Adipose tissue (tissue), 3 donors: ENCODE results near the gene PDIA2. TPM values are rescaled to one million over a fixed set of nuclear protein-coding genes. Genes with fewer than 3 reads are reported as not detected.

ENCODE experiments used
- H3K27ac ChIP-seq: one replicate; pipeline ENCODE4 v1.5.1; 2013; ENCODE audit warnings: low read depth, low read length
- WGBS, 3 donors: extraction: QIAGEN DNeasy Blood & Tissue Kit; methylation state at CpG; one replicate each; pipeline ENCODE4 v1.1.7; 2013; 5-methylcytosine and 5-hydroxymethylcytosine counted together
- polyA plus RNA-seq, 3 donors: library from polyadenylated mRNA; stranded (reverse); fragments of 200-250 nt; gene quantifications; one replicate each; pipeline ENCODE4 v1.2.3, GENCODE V29; 2013
- donor health status: healthy with polysubstance abuse.
- donor health status: Bipolar disorder and iron deficiency.
- donor health status: healthy.

The PDIA2 gene
- polyA plus RNA-seq, 3 donors: 2.1 to 836 (median 6.5) TPM

DNA sequence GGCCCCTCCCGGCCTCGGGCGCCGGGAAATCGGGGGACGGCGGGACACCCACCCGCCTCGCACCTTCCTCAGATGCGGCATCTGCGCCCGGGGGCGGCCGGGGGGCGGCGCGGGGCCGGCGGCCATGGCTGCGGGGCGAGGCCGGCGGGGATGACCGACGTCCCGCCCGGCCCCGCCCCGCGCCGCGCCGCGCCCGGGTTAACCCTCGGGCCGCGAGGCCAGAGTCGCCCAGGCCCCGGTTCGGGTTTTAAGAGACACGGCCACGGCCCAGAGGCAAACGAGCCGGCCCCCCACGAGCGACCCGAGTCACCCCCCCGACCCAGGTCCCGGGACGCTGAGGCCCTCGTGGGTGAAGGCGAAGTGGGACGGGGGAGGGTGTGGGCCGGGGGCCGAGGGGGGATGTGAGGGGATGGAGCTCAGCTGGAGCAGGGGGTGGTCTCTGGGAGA, 7.2 kb upstream of the PDIA2 start, which contains the start of gene RGS11:
RGS11 (minus strand) TSS at position 159 of the 447 bp plus-strand sequence; CDS start at position 126, 33 bp downstream.
- H3K27ac ChIP-seq: no peak within 1 kb of the TSS
- WGBS, 3 donors: 2 to 6% (median 4%) methylated on average over 34 to 56 of the region's 56 CpGs

DNA sequence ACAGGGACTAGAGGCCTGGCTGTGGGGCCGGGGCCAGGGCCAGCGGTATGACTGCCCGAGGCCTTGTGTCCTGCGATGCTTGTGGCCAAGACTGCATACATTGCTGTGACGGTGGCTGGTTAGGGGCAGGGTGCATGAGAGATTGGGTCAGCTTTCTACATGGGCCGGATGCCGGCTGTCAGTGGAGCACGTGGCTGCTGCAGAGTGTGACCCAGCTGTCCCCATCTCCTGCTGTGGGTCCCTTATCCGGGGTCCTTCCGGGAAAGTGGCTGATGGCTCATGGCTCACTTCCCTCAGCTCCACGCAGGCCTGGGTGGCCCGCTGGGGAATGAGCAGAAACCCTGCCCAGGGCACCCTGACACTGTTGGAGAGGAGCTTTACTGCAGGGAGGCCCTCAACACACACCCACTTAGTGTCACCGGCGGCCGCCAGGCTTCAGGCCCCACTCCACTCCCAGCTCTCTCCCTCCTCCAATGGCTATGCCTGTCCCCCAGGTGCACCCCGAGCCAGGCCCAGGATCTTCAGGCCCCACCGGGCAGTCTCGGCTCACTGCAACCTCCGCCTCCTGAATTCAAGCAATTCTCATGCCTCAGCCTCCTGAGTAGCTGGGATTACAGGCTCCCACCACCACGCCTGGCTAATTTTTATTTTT, 6.4 kb upstream of the PDIA2 start:
- WGBS, 3 donors: 61 to 83% (median 77%) methylated on average over 20 of the region's 20 CpGs
- H3K27ac ChIP-seq: no peak overlapping the region

DNA sequence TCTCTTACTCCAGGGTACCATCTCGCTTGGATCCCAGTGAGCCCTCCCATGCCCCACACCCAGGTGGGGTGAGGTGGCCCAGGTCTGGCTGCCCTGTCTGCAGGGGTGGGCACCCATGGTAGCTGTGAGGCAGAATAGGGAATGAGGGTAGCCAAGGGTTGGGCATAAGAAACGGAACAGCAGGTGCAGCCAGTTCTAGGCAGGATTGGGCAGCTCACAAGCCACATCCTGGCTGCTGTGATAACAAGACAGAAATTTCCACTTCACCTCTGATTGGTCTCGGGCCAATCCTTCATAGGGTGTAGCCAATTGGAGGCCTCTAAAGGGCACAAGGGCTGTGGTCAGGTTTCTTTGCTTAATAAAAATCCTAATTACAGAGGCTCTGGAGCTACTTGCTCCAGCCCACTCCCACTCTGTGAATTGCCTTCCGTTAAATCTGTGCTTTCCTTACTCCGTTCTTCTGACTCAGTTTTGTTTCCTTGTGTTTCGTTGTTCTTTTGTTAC, 4.0 kb upstream of the PDIA2 start:
- 29 to 54% (median 45%) methylated on average over 6 of the region's 6 CpGs for WGBS, 3 donors
- H3K27ac ChIP-seq: no peak overlapping the region

DNA sequence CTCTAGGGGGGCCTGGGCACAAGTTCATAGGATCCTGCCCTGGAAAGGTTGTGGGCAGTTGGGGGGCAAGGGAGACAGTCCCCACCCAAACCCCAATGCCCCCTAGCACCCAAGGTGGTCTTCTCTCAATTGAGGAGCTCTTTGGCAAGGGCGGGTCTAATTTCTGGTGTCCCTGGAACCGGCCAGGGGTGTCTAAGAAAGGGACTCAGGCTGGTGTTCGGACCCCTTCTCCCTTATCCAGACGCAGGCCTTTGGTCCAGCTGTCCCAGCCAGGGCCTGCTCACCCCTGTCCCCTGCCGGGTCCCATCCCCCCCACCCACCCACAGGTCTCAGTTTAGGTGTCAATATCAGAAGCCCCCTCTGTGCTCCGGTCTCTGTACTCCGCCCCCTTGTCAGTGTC, 3.4 kb upstream of the PDIA2 start:
- no peak overlapping the region for H3K27ac ChIP-seq
- WGBS, 3 donors: 32 to 82% (median 75%) methylated on average over 7 of the region's 7 CpGs

DNA sequence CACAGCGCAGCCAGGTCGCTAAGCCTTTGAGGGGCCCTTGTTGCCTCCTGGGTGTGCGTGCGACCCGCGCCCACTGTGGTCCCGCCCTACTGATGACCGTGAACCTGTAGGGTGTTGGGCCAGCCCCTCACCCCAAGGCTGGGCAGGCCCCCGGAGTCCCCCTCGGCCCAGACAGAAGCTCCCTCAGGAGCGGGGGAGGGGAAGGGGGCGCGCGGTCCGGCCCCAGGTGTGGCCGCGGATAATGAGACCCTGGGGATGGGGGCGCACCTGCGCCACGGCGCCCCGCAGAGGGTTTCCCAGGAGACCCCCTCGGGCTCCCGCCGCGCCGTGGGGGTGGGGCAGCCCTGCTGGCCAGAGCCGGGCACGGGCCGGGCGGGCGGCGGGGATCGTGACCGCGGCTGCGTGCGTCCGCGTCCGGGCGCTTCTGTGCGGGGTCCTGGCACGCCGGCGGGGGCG, 2.9 kb upstream of the PDIA2 start:
- WGBS, 3 donors: 3 to 8% (median 7%) methylated on average over 41 to 47 of the region's 47 CpGs
- no peak overlapping the region for H3K27ac ChIP-seq

DNA sequence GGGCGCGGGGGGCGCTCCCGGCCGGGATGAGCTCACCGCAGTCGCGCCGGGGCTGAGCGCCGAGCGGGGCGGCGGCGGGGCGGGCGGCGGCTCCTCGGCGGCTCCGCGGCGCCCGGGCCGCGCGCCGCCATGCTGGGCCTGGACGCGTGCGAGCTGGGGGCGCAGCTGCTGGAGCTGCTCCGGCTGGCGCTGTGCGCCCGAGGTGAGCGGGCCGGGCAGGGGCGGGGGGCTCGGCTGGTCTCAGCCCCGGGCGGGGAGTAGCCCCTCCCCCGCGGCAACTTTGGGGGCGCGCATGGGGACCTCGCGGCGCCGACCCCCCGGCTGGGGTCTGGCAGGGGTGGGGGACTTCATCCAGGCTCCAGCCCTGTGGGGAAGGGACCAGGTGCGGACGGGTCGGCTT, 2.4 kb upstream of the PDIA2 start, which contains the start of gene ARHGDIG:
ARHGDIG (plus strand) TSS at position 40 of the 400 bp plus-strand sequence; CDS start at position 130, 90 bp downstream.
- H3K27ac ChIP-seq: no peak within 1 kb of the TSS

DNA sequence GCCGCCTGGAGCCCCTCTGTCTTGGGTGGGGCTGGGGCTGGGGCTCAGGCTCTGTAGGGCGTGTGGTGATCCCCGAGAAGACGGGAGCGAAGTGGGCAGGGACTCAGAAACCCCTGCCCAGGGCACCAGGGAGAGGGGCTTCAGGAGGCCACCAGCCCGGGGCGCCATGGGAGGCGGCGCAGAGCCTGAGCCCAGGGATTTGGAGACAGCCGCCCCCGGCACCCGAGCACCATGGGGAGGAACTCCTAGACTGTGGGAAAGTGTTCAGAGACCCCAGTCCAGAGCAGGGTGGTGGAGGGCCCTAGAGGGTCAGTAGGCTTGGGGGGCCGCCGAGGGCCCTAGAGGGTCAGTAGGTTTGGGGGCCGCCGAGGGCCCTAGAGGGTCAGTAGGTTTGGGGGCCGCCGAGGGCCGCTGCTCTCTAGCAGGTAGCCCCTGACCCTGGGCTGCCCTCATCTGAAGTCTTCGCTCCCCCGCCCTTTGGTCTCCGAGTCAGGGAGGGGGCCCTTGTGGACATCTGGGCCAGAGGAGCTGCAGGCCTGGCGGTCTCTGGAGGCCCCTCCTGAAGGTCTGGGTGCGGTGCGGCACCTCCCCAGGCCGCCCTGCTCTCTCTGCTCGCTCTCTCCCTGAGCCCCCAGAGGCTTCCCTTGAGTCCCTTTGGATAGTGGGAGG, 1.8 kb upstream of the PDIA2 start:
- H3K27ac ChIP-seq: no peak overlapping the region
- 24 to 45% (median 38%) methylated on average over 23 to 27 of the region's 27 CpGs for WGBS, 3 donors

More for the DNA sequence above, 2.4 kb upstream of the PDIA2 start, which contains the start of gene ARHGDIG:
- 0 to 2% (median 2%) methylated on average over 7 to 54 of the region's 54 CpGs for WGBS, 3 donors

DNA sequence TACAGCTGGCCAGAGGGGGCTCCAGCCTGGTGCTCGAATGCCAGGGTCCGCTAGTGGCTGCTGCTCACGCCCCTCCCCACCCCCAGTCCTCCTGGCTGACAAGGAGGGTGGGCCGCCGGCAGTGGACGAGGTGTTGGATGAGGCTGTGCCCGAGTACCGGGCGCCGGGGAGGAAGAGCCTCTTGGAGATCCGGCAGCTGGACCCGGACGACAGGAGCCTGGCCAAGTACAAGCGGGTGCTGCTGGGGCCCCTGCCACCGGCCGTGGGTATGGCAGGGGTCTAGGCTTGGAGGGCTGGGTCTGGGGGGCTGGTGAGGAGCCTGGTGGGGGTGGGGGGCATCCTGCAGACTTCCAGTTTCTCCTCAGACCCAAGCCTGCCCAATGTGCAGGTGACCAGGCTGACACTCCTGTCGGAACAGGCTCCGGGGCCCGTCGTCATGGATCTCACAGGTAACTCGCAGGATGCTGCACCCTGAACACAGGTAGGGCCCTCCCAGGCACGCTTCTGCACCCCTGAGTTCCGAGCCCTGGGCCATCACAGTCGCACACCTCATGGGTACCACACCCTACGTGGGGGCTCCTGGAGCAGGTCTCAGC, 1.2 kb upstream of the PDIA2 start:
- H3K27ac ChIP-seq: no peak overlapping the region
- WGBS, 3 donors: 26 to 62% (median 44%) methylated on average over 23 to 25 of the region's 25 CpGs

DNA sequence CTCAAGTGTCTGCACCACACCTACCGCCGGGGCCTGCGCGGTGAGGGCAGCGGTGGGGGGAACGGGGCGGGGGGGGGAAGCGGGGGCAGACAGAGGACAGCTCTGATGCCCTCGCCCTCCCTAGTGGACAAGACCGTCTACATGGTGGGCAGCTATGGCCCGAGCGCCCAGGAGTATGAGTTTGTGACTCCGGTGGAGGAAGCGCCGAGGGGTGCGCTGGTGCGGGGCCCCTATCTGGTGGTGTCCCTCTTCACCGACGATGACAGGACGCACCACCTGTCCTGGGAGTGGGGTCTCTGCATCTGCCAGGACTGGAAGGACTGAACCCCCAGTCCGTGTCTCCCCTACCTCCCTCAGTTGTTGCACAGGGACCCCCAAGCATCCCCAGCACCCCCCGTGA, 473 bp upstream of the PDIA2 start:
- 66 to 85% (median 84%) methylated on average over 17 to 22 of the region's 22 CpGs for WGBS, 3 donors
- H3K27ac ChIP-seq: no peak overlapping the region

DNA sequence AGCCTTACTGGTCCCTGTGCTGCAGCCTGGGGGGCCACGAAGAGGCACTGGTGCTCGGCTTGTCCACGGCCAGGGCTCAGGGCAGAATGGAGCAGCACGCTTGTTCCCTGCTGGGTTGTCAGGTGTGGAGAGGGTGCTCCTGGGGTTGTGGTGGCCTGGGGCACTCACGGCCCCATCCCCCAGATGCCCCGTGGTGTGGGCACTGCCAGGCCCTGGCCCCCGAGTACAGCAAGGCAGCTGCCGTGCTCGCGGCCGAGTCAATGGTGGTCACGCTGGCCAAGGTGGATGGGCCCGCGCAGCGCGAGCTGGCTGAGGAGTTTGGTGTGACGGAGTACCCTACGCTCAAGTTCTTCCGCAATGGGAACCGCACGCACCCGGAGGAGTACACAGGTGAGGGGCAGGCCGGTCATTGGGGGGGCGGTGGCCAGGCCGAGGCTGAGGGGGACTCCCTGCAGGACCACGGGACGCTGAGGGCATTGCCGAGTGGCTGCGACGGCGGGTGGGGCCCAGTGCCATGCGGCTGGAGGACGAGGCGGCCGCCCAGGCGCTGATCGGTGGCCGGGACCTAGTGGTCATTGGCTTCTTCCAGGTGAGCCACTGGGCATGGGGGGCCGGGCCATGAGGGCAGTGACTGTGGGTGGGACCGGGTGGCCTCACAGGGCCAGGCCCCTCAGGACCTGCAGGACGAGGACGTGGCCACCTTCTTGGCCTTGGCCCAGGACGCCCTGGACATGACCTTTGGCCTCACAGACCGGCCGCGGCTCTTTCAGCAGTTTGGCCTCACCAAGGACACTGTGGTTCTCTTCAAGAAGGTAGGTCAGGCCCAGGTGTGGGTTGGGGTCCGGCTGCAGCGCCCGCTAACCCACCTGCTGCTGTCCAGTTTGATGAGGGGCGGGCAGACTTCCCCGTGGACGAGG, 1.5 kb downstream of the PDIA2 start:
- H3K27ac ChIP-seq: no peak overlapping the region
- 44 to 92% (median 91%) methylated on average over 52 of the region's 52 CpGs for WGBS, 3 donors

DNA sequence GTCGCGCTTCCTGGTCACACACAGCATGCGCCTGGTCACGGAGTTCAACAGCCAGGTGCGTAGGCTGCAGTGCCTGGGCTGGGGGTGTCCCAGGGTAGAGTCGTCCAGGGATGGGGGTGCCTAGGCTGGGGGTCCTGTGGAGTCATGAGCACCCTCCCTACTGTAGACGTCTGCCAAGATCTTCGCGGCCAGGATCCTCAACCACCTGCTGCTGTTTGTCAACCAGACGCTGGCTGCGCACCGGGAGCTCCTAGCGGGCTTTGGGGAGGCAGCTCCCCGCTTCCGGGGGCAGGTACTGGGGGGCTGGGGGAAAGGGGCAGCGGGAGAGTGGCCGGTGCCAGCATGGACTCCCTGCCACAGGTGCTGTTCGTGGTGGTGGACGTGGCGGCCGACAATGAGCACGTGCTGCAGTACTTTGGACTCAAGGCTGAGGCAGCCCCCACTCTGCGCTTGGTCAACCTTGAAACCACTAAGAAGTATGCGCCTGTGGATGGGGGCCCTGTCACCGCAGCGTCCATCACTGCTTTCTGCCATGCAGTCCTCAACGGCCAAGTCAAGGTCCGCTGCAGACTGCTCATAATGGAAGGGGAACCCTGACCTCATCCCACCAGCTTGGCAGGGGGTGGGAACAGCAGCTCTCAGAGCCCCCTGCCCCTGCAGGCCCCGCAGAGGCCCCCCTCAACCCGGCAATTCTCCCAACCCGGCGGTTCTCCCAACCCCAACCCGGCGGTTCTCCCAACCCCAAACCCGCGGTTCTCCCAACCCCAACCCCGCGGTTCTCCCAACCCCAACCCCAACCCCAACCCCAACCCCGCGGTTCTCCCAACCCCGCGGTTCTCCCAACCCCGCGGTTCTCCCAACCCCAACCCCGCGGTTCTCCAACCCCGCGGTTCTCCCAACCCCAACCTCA, 2.4 kb downstream of the PDIA2 start:
- WGBS, 3 donors: 56 to 95% (median 94%) methylated on average over 34 to 48 of the region's 48 CpGs
- H3K27ac ChIP-seq: no peak overlapping the region

DNA sequence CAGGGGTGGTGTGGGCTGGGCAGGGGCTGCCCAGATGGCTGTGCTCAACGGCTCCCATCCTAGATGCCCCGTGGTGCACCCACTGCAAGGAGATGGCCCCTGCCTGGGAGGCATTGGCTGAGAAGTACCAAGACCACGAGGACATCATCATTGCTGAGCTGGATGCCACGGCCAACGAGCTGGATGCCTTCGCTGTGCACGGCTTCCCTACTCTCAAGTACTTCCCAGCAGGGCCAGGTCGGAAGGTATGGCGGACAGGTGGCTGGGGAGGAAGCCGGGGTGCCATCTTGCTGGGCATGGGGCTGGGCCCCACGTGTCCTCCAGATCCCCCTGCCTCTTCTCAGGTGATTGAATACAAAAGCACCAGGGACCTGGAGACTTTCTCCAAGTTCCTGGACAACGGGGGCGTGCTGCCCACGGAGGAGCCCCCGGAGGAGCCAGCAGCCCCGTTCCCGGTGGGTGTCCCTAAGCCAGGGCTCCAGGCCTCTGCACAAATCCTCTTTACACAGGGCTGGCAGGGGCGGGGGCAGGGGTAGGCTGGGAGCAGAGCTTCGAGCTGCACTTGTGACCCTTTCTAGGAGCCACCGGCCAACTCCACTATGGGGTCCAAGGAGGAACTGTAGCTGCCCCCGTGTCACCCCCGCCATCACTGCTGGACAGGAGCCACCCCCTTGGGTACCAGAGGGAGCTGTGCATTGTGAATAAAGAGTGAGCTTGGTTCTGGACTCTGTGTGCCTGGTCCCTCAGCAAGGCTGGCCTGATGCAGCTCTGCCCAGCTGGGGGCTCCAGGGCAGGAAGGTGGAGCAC, 3.7 kb downstream of the PDIA2 start:
- H3K27ac ChIP-seq: no peak overlapping the region
- 73 to 95% (median 91%) methylated on average over 20 to 22 of the region's 22 CpGs for WGBS, 3 donors

DNA sequence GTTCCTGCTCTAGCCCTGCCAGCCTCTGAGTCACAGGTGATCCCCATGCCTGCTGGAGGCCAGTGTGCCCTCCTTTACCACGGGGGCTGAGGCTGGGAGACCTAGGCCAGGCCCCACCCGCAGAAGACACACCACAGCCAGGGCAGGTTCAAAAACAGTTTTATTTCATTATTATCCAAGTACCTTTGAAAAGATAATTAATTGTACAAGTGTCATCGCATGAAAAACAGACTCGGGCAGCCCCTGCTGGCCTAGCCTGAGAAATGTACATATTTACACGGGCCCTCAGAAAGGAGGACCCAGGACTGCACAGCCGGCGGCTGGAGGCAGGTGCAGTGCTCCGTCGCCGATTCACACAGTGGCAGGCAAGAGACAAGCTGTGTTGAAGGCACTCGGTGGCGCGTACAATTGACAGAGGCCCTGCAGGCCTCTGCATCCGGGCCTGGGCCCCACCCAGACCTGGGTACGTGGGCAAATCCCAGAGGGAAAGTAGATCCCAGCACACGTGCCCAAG, 4.4 kb downstream of the PDIA2 start:
- H3K27ac ChIP-seq: no peak overlapping the region
- WGBS, 3 donors: 48 to 87% (median 84%) methylated on average over 16 of the region's 16 CpGs

DNA sequence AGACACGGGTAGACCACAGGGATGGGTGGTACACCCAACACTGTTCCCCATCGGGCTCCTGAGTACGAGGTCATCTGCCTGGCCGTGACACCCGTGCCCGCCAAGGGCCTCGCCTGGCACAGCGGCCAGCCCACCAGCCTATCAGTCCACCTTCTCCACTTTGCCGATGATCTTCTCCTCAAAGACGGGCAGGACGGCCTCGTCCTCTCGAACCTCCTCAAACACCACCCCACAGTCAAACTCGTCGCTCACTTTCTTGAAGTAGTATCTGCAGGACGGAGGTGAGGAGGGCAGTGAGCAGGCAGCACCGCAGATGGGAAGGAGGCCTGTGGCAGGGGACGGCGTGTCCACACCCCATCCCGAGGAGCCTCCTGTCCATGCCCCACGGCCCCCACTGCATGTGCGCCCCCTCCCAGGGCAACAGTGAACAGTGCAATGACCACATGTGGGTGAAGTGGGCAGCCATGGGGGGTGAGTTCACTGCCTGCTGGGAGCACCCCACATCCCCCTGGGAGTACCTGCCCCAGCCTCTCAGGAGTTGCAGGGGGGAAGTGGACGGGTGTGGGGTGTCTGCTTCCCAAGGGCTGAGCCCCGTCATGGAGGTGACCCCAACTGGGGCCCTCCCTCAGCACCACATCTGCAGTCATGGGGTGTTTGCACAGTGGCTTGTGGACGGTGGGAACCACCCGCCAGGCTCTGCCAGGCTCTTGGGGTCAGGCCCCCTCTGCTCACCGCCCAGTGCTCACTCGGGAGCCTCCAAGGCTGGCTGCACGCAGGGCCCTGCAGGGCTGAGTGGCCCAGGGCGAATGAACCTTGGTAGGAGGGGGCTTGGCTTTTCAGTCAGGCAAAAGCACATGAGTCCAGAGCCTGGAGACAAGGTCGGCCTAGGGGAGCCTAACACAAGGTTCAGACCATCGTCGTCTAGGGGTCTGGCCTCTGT, 5.3 kb downstream of the PDIA2 start:
- WGBS, 3 donors: 74 to 94% (median 91%) methylated on average over 31 to 33 of the region's 33 CpGs
- no peak overlapping the region for H3K27ac ChIP-seq

DNA sequence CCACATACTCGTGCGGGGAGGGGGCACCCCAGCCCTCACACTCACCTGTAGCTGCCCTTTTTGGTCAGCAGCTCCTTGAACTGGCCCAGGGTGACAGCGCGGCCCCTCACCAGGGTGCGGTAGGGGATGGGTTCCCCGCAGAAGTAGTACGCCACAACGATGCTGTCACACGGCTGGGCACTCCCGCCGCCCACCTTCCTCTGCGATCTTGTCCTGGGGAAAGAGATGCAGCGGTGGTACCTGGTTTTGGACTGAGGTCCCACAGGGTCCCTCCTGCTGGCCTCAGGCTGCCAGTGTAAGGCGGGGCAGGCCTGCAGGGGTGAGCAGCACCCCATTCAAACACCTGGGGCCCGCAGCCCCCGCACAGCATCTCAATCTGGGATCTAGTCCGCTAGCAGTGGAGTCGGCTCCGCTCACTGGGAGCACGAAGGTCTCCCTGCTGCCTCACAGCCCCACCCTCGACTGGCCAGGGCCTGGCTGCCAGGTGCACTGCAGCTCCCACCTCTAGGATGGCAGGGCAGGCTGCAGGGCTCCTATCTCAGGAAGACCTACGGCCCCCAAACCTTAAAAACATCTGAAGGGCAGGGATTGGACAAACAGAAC, 6.5 kb downstream of the PDIA2 start:
- no peak overlapping the region for H3K27ac ChIP-seq
- 74 to 95% (median 93%) methylated on average over 22 of the region's 22 CpGs for WGBS, 3 donors
